ENCODE results near the gene YTHDC2.
A peak's percentile ranks its signal among the peaks of the same experiment; 100 is the strongest.
"Not testable (repeated sequence)": the region's sequence is repeated elsewhere in the genome, so short reads cannot be mapped to it uniquely, and the experiment has no call there.

The YTHDC2 gene

GRCh38 chr5:113601423-113601822 lies 87.9 kb downstream of the YTHDC2 start:
- Histone ChIP-seq H3K36me3 (replicated peaks; ENCODE audit: low read depth, low read length) (peaks cover 6% of the 10 kb centered on the region), H3K4me2 (ENCODE audit: low read length) (no peak overlapping the region), H4K20me1 (ENCODE audit: insufficient read depth, low read length) (no peaks in the 10 kb centered on the region), H2AFZ (ENCODE audit: low read depth, low read length) (no peak overlapping the region), H3K79me2 (ENCODE audit: low read length) (no peaks in the 10 kb centered on the region), H3K27ac (ENCODE audit: low read length) (no peak overlapping the region), H3K27me3 (ENCODE audit: low read depth, low read length) (no peaks in the 10 kb centered on the region), H3K4me1 (ENCODE audit: low read length) (no peaks in the 10 kb centered on the region), H3K4me3 (ENCODE audit: low read length) (no peak overlapping the region), H3K9ac (ENCODE audit: low read length) (no peak overlapping the region), H3K9me3 (ENCODE audit: insufficient read depth, low read length) (no peaks in the 10 kb centered on the region)
- no peak for TF ChIP-seq EZH2phosphoT487 (IDR thresholded peaks at IDR 0.05; ENCODE audit: low read depth)
- no peak for TF ChIP-seq CTCF (IDR thresholded peaks at IDR 0.05; ENCODE audit: low read depth, low read length)

- not testable (repeated sequence) for H3K79me2 ChIP-seq (ENCODE audit: low read length); H3K27me3 ChIP-seq (ENCODE audit: low read depth, low read length); H3K9me3 ChIP-seq (ENCODE audit: insufficient read depth, low read length); H4K20me1 ChIP-seq (ENCODE audit: insufficient read depth, low read length); H3K4me2 ChIP-seq (ENCODE audit: low read length); H3K36me3 ChIP-seq (replicated peaks; ENCODE audit: low read depth, low read length); H3K9ac ChIP-seq (ENCODE audit: low read length); H3K4me3 ChIP-seq (ENCODE audit: low read length); H3K4me1 ChIP-seq (ENCODE audit: low read length); H3K27ac ChIP-seq (ENCODE audit: low read length); H2AFZ ChIP-seq (ENCODE audit: low read depth, low read length)
These were observed 89.8 kb downstream of the YTHDC2 start for GRCh38 chr5:113603246-113603645.

- H3K4me1 ChIP-seq (ENCODE audit: low read length), result no peaks in the 10 kb centered on the region
- no peaks in the 10 kb centered on the region for H4K20me1 ChIP-seq (ENCODE audit: insufficient read depth, low read length)
- peak overlapping the region; percentile 65 for H3K4me3 ChIP-seq (ENCODE audit: low read length)
- H3K79me2 ChIP-seq (ENCODE audit: low read length), result no peaks in the 10 kb centered on the region
- peak overlapping the region; percentile 67 for H2AFZ ChIP-seq (ENCODE audit: low read depth, low read length)
- peak; percentile 69 for TF ChIP-seq CTCF (IDR thresholded peaks at IDR 0.05; ENCODE audit: low read depth, low read length)
- no peak for TF ChIP-seq EZH2phosphoT487 (IDR thresholded peaks at IDR 0.05; ENCODE audit: low read depth)
- H3K36me3 ChIP-seq (replicated peaks; ENCODE audit: low read depth, low read length), result no peaks in the 10 kb centered on the region
- no peak overlapping the region for H3K9ac ChIP-seq (ENCODE audit: low read length)
- H3K4me2 ChIP-seq (ENCODE audit: low read length), result peak overlapping the region; percentile 53
- H3K9me3 ChIP-seq (ENCODE audit: insufficient read depth, low read length), result no peaks in the 10 kb centered on the region
- H3K27me3 ChIP-seq (ENCODE audit: low read depth, low read length), result no peaks in the 10 kb centered on the region
- H3K27ac ChIP-seq (ENCODE audit: low read length), result no peak overlapping the region
These were observed 93.0 kb downstream of the YTHDC2 start for GRCh38 chr5:113606298-113607134.

- TF ChIP-seq EZH2phosphoT487 (IDR thresholded peaks at IDR 0.05; ENCODE audit: low read depth) (no peak), CTCF (IDR thresholded peaks at IDR 0.05; ENCODE audit: low read depth, low read length) (no peak)
- Histone ChIP-seq H3K4me1 (ENCODE audit: low read length) (peaks cover 3% of the 10 kb centered on the region; the same call in 1 of the 2 replicates), H3K4me3 (ENCODE audit: low read length) (no peak overlapping the region), H3K9ac (ENCODE audit: low read length) (no peak overlapping the region), H3K9me3 (ENCODE audit: insufficient read depth, low read length) (no peaks in the 10 kb centered on the region), H2AFZ (ENCODE audit: low read depth, low read length) (no peak overlapping the region), H3K27me3 (ENCODE audit: low read depth, low read length) (no peaks in the 10 kb centered on the region), H3K36me3 (replicated peaks; ENCODE audit: low read depth, low read length) (no peaks in the 10 kb centered on the region), H3K4me2 (ENCODE audit: low read length) (no peak overlapping the region), H4K20me1 (ENCODE audit: insufficient read depth, low read length) (no peaks in the 10 kb centered on the region), H3K27ac (ENCODE audit: low read length) (no peak overlapping the region), H3K79me2 (ENCODE audit: low read length) (no peaks in the 10 kb centered on the region)
These were observed 93.9 kb downstream of the YTHDC2 start for GRCh38 chr5:113607361-113607760.
